Neutrophil (primary cell): ENCODE data around the gene BMAL1.
"Not testable (repeated sequence)": the region's sequence is repeated elsewhere in the genome, so short reads cannot be mapped to it uniquely, and the experiment has no call there.

Experiments
- H3K27ac ChIP-seq: fragments of 200-600 bp; sonication (generic); 2 replicates; pipeline ENCODE4 v1.5.1; 2016; ENCODE audit warnings: mild to moderate bottlenecking, moderate library complexity
- H3K27me3 ChIP-seq: fragments of 200-600 bp; sonication (generic); 2 replicates; pipeline ENCODE4 v1.6.0; 2016; ENCODE audit warnings: mild to moderate bottlenecking
- H3K36me3 ChIP-seq: fragments of 200-600 bp; sonication (generic); 2 replicates; pipeline ENCODE4 v1.5.1; 2017
- H3K4me1 ChIP-seq, 2 experiments: fragments of 200-600 bp in 1 of 2; sonication (generic) in 1 of 2; 1 replicate in 1 of 2; 2 replicates in 1 of 2; pipeline versions ENCODE4 v1.5.1 to v1.6.1; 2013 to 2016; ENCODE audit warnings: low read depth in 1 of 2, low read length in 1 of 2, mild to moderate bottlenecking in 1 of 2, moderate library complexity in 1 of 2; ENCODE audit not compliant: control insufficient read depth in 1 of 2, insufficient read depth in 1 of 2
- H3K4me3 ChIP-seq, 2 experiments: fragments of 200-600 bp in 1 of 2; sonication (generic) in 1 of 2; 1 replicate in 1 of 2; 2 replicates in 1 of 2; pipeline ENCODE4 v1.5.1; 2013 to 2016; ENCODE audit warnings: low read depth in 1 of 2, low read length in 1 of 2, mild to moderate bottlenecking in 1 of 2, moderate library complexity in 1 of 2
- H3K9me3 ChIP-seq: fragments of 200-600 bp; sonication (generic); 2 replicates; pipeline ENCODE4 v1.5.1; 2016
- CTCF ChIP-seq: fragments of 200-600 bp; sonication (generic); IDR thresholded peaks from 2 replicates; pipeline ENCODE4 v1.5.1; 2016; ENCODE audit warnings: antibody characterized with exemption

BMAL1 gene

DNA sequence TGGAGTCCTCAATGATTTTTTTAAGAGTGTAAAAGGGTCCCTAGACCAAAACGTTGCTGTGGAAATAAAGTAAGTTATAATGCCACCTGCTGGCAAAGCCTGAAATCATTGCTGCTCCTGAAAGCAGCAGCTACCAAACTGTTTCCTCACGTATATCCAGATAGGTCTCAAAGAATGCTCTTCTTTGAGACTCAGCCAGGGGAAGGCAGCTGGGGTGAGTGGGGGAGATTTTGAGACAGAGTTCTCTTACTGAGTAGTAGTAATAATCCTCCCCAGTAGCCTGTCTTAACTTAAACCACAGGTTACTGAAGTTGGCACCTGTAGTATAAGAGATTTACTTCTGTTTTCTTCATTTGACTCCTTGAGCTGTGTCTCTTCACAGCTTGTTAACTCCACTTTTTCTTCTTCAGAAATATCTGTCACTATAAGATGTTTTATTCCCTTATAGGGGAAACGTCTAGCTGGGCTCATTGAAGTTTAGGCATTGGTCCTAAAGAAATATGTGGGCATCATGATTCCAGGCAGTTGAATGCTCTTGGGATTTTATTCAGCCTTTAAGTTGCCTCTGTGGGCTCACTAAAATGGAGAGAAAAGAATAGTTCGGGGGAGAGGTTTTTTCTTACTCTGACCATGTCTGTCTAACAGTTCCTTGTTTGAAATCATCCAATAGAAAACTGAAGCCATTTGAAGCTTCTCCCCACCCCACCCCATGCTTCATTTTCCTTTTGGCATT lies 107.5 kb downstream of the BMAL1 start:
- H3K4me1 ChIP-seq = peaks cover 10 to 13% of the 10 kb centered on the region in 2 experiments
- H3K9me3 ChIP-seq = no peaks in the 10 kb centered on the region
- H3K27me3 ChIP-seq = no peaks in the 10 kb centered on the region
- no peak overlapping the region for H3K4me3 ChIP-seq
- H3K36me3 ChIP-seq = peaks cover 96% of the 10 kb centered on the region
- H3K27ac ChIP-seq = peak overlapping the region; percentile 36
- TF ChIP-seq CTCF = no peak

DNA sequence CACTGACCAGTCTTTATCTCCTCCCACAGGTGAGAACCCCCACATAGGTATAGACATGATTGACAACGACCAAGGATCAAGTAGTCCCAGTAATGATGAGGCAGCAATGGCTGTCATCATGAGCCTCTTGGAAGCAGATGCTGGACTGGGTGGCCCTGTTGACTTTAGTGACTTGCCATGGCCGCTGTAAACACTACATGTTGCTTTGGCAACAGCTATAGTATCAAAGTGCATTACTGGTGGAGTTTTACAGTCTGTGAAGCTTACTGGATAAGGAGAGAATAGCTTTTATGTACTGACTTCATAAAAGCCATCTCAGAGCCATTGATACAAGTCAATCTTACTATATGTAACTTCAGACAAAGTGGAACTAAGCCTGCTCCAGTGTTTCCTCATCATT lies 109.0 kb downstream of the BMAL1 start:
- no peak for TF ChIP-seq CTCF
- Histone ChIP-seq H3K4me3 (no peak overlapping the region), H3K36me3 (peaks cover 96% of the 10 kb centered on the region)

GRCh38 chr11:13388741-13389140 lies 111.2 kb downstream of the BMAL1 start:
- no peaks in the 10 kb centered on the region for H3K9me3 ChIP-seq
- H3K27ac ChIP-seq = peak overlapping the region; percentile 0
- H3K4me3 ChIP-seq = no peak overlapping the region
- H3K27me3 ChIP-seq = no peaks in the 10 kb centered on the region
- H3K4me1 ChIP-seq = no peaks in the 10 kb centered on the region
- no peak for TF ChIP-seq CTCF
- H3K36me3 ChIP-seq = peaks cover 78% of the 10 kb centered on the region

More for the DNA sequence above, 109.0 kb downstream of the BMAL1 start:
- peaks cover 0 to 1% of the 10 kb centered on the region in 2 experiments for H3K4me1 ChIP-seq
- H3K27ac ChIP-seq = peak overlapping the region; percentile 13
- H3K9me3 ChIP-seq = no peaks in the 10 kb centered on the region
- H3K27me3 ChIP-seq = no peaks in the 10 kb centered on the region

DNA sequence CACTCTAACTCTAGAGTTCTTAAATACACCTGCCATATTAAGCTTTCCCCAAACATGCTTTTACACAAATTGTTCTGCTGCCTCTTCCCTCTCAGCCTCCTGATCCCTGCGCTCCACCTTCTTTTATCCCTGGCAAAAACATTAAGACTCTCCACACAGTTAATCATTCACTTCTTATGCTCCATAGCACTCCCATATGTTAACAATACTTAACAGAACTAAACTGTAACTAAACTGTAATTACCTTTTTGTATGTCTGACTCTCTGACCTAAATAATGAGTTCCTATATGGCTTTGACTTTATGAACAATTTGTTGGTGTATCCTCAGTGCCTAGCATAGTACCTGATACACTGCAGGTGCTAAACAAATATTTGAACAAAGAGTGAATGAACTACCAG lies 113.6 kb downstream of the BMAL1 start:
- H3K9me3 ChIP-seq = no peaks in the 10 kb centered on the region
- no peaks in the 10 kb centered on the region for H3K27me3 ChIP-seq
- no peak overlapping the region for H3K4me3 ChIP-seq
- TF ChIP-seq CTCF = no peak
- H3K36me3 ChIP-seq = peaks cover 54% of the 10 kb centered on the region
- H3K4me1 ChIP-seq = no peaks in the 10 kb centered on the region
- no peak overlapping the region for H3K27ac ChIP-seq

DNA sequence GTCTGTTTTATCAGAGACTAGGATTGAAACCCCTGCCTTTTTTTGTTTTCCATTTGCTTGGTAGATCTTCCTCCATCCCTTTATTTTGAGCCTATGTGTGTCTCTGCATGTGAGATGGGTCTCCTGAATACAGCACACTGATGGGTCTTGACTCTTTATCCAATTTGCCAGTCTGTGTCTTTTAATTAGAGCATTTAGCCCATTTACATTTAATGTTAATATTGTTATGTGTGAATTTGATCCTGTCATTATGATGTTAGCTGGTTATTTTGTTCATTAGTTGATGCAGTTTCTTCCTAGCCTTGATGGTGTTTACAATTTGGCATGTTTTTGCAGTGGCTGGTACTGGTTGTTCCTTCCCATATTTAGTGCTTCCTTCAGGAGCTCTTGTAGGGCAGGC lies 120.7 kb downstream of the BMAL1 start:
- not testable (repeated sequence) for H3K27ac ChIP-seq, H3K9me3 ChIP-seq, H3K27me3 ChIP-seq, H3K4me1 ChIP-seq, H3K4me3 ChIP-seq
- H3K36me3 ChIP-seq = peaks cover 24% of the 10 kb centered on the region

GRCh38 chr11:13405220-13405619 lies 127.6 kb downstream of the BMAL1 start:
- Histone ChIP-seq H3K4me3 (no peak overlapping the region), H3K27ac (no peak overlapping the region), H3K9me3 (no peaks in the 10 kb centered on the region), H3K36me3 (peaks cover 67% of the 10 kb centered on the region), H3K27me3 (no peaks in the 10 kb centered on the region), H3K4me1 (no peaks in the 10 kb centered on the region)
- TF ChIP-seq CTCF = no peak
